HCT116 (cell line): ENCODE data around the gene ARHGEF12.

Source experiments
- CTCF ChIP-seq, 3 experiments: fragments of 200-600 bp in 1 of 3; sonication (generic) in 1 of 3; IDR thresholded peaks in 2 of 3; conservative IDR thresholded peaks in 1 of 3; 2 replicates each; pipeline ENCODE4 v1.5.1; 2012 to 2017; ENCODE audit warnings: low read depth in 2 of 3, low read length in 2 of 3, antibody characterized with exemption in 1 of 3, borderline replicate concordance in 1 of 3, control low read depth in 1 of 3, mild to moderate bottlenecking in 1 of 3, mixed read lengths in 1 of 3, mixed run types in 1 of 3, moderate library complexity in 1 of 3; ENCODE audit not compliant: insufficient read depth in 1 of 3
- EGR1 ChIP-seq: IDR thresholded peaks from 2 replicates; pipeline ENCODE4 v1.6.1; 2012; ENCODE audit warnings: low read depth
- EZH2 ChIP-seq: fragments of 200-600 bp; sonication (generic); IDR thresholded peaks from 2 replicates; pipeline ENCODE4 v1.6.1; 2017; ENCODE audit warnings: antibody characterized with exemption, mixed run types
- EZH2phosphoT487 ChIP-seq: fragments of 200-600 bp; IDR thresholded peaks from 2 replicates; pipeline ENCODE4 v1.6.1; 2018; ENCODE audit warnings: antibody characterized with exemption, borderline replicate concordance
- MAX ChIP-seq: IDR thresholded peaks from 2 replicates; pipeline ENCODE4 v1.6.1; 2012
- POLR2A ChIP-seq: IDR thresholded peaks from 2 replicates; pipeline ENCODE4 v1.7.0; 2011; ENCODE audit warnings: borderline replicate concordance; ENCODE audit not compliant: insufficient read depth, insufficient read length; ENCODE audit errors: extremely low read depth
- POLR2AphosphoS5 ChIP-seq: IDR thresholded peaks from 2 replicates; pipeline ENCODE4 v1.6.1; 2011; ENCODE audit warnings: mild to moderate bottlenecking, low read depth, low read length, moderate library complexity
- REST ChIP-seq: IDR thresholded peaks from 2 replicates; pipeline ENCODE4 v1.6.1; 2012; ENCODE audit warnings: low read depth
- SP1 ChIP-seq: IDR thresholded peaks from 2 replicates; pipeline ENCODE4 v1.6.1; 2012; ENCODE audit warnings: low read depth
- ZNF274 ChIP-seq: fragments of 200-500 bp; sonication (Bioruptor generic); IDR thresholded peaks from 2 replicates; pipeline ENCODE4 v1.6.1; 2014; ENCODE audit warnings: mild to moderate bottlenecking, low read depth, low read length, inconsistent platforms
- TF ChIP-seq, protein P1 (sequence below): IDR thresholded peaks from 2 replicates; pipeline ENCODE4 v1.6.1; 2011; ENCODE audit warnings: mild to moderate bottlenecking, low read length, moderate library complexity; ENCODE audit not compliant: insufficient replicate concordance; ENCODE audit errors: extremely low read depth

- TF ChIP-seq POLR2A (no peak), POLR2AphosphoS5 (no peak), CTCF (IDR thresholded peaks at IDR 0.05 in 2 of 3, conservative IDR thresholded peaks at IDR 0.05 in 1 of 3; ENCODE audit: borderline replicate concordance in 1 of 3, insufficient read depth in 1 of 3, low read depth in 2 of 3, low read length in 2 of 3) (no peak), SP1 (no peak), EZH2 (no peak), REST (no peak), ZNF274 (no peak), MAX (no peak), EZH2phosphoT487 (no peak), EGR1 (no peak)
- TF ChIP-seq, protein P1, sequence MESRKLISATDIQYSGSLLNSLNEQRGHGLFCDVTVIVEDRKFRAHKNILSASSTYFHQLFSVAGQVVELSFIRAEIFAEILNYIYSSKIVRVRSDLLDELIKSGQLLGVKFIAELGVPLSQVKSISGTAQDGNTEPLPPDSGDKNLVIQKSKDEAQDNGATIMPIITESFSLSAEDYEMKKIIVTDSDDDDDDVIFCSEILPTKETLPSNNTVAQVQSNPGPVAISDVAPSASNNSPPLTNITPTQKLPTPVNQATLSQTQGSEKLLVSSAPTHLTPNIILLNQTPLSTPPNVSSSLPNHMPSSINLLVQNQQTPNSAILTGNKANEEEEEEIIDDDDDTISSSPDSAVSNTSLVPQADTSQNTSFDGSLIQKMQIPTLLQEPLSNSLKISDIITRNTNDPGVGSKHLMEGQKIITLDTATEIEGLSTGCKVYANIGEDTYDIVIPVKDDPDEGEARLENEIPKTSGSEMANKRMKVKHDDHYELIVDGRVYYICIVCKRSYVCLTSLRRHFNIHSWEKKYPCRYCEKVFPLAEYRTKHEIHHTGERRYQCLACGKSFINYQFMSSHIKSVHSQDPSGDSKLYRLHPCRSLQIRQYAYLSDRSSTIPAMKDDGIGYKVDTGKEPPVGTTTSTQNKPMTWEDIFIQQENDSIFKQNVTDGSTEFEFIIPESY, result no peak
These were observed 184.0 kb downstream of the ARHGEF12 start for GRCh38 chr11:120520091-120520822.
